ENCODE data around the gene TMEM140. TPM values are rescaled to one million over a fixed set of nuclear protein-coding genes. Genes with fewer than 3 reads are reported as not detected.

TMEM140 gene
- total RNA-seq, 1 donor from 2014 or later = not detected

GRCh38 chr7:135158141-135158655, 10.3 kb downstream of the TMEM140 start:
- peaks cover 21% of the 10 kb centered on the region for H3K36me3 Mint-ChIP-seq (ENCODE audit: low read depth)
- no peak for TF ChIP-seq CTCF (IDR thresholded peaks at IDR 0.05)
- DNase-seq (ENCODE audit: low spot score) = no peak
- H3K4me1 Mint-ChIP-seq (ENCODE audit: low read depth) = peaks cover 28% of the 10 kb centered on the region
- no peak overlapping the region for H3K4me3 Mint-ChIP-seq (ENCODE audit: unreplicated experiment)
- no peak overlapping the region for H3K27ac Mint-ChIP-seq (ENCODE audit: unreplicated experiment)
- peaks cover 42% of the 10 kb centered on the region for H3K9me3 Mint-ChIP-seq (ENCODE audit: low read depth)
- H3K27me3 Mint-ChIP-seq (ENCODE audit: low read depth) = no peaks in the 10 kb centered on the region

GRCh38 chr7:135158874-135159273, 11.0 kb downstream of the TMEM140 start:
- Mint-ChIP-seq H3K4me1 (ENCODE audit: low read depth) (peaks cover 28% of the 10 kb centered on the region), H3K27ac (ENCODE audit: unreplicated experiment) (no peak overlapping the region), H3K4me3 (ENCODE audit: unreplicated experiment) (no peak overlapping the region), H3K27me3 (ENCODE audit: low read depth) (no peaks in the 10 kb centered on the region), H3K36me3 (ENCODE audit: low read depth) (peaks cover 17% of the 10 kb centered on the region), H3K9me3 (ENCODE audit: low read depth) (peaks cover 39% of the 10 kb centered on the region)
- DNase-seq (ENCODE audit: low spot score) = no peak
- TF ChIP-seq CTCF (IDR thresholded peaks at IDR 0.05) = no peak

- no peaks in the 10 kb centered on the region for H3K27me3 Mint-ChIP-seq (ENCODE audit: low read depth)
- H3K27ac Mint-ChIP-seq (ENCODE audit: unreplicated experiment) = no peak overlapping the region
- peaks cover 28% of the 10 kb centered on the region for H3K4me1 Mint-ChIP-seq (ENCODE audit: low read depth)
- H3K36me3 Mint-ChIP-seq (ENCODE audit: low read depth) = peaks cover 17% of the 10 kb centered on the region
- DNase-seq (ENCODE audit: low spot score) = no peak
- no peak overlapping the region for H3K4me3 Mint-ChIP-seq (ENCODE audit: unreplicated experiment)
- H3K9me3 Mint-ChIP-seq (ENCODE audit: low read depth) = peaks cover 32% of the 10 kb centered on the region
- no peak for TF ChIP-seq CTCF (IDR thresholded peaks at IDR 0.05)
These were observed 11.7 kb downstream of the TMEM140 start for GRCh38 chr7:135159359-135160085.

- DNase-seq (ENCODE audit: low spot score) = no peak
- Mint-ChIP-seq H3K27ac (ENCODE audit: unreplicated experiment) (peak overlapping the region; percentile 79), H3K4me3 (ENCODE audit: unreplicated experiment) (no peak overlapping the region), H3K9me3 (ENCODE audit: low read depth) (peaks cover 24% of the 10 kb centered on the region), H3K36me3 (ENCODE audit: low read depth) (peaks cover 17% of the 10 kb centered on the region), H3K4me1 (ENCODE audit: low read depth) (peaks cover 28% of the 10 kb centered on the region), H3K27me3 (ENCODE audit: low read depth) (no peaks in the 10 kb centered on the region)
- no peak for TF ChIP-seq CTCF (IDR thresholded peaks at IDR 0.05)
These were observed 12.4 kb downstream of the TMEM140 start for GRCh38 chr7:135160098-135160857.

- TF ChIP-seq CTCF (IDR thresholded peaks at IDR 0.05) = peak; percentile 19
- Mint-ChIP-seq H3K9me3 (ENCODE audit: low read depth) (peaks cover 18% of the 10 kb centered on the region), H3K27me3 (ENCODE audit: low read depth) (no peaks in the 10 kb centered on the region), H3K4me3 (ENCODE audit: unreplicated experiment) (no peak overlapping the region), H3K4me1 (ENCODE audit: low read depth) (peaks cover 28% of the 10 kb centered on the region), H3K36me3 (ENCODE audit: low read depth) (peaks cover 15% of the 10 kb centered on the region), H3K27ac (ENCODE audit: unreplicated experiment) (peak overlapping the region; percentile 74)
- no peak for DNase-seq (ENCODE audit: low spot score)
These were observed 13.2 kb downstream of the TMEM140 start for GRCh38 chr7:135160858-135161653.

Measured in chondrocyte (in vitro differentiated cells).